Central memory CD4-positive, alpha-beta T cell (primary cell): Measurements from ENCODE around the gene SLAMF1.
"Not testable (repeated sequence)": the region's sequence is repeated elsewhere in the genome, so short reads cannot be mapped to it uniquely, and the experiment has no call there.

Experiments used
- DNase-seq: peaks from one replicate; pipeline ENCODE4 v3.0.0; 2022

The SLAMF1 gene

DNA sequence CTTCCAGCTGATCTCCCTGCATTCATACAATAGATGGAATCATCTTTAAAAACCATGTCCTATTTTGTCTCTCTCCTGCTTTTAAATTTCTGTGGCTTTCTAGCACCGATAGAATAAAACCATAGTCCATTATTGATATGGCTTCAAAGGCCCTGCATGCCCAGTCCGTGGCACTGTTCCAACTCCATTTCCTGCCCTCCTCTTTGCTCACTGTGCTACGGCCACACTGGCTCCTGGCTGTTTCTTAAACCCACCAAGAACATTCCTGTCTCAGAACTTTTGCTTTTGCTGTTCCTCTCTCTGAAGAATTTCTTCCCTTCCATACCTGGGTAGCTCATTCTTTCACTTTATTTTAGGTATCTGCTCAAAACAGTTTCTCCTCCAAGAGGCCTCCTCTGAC is 7.2 kb downstream of the SLAMF1 start:
- no peak for DNase-seq

DNA sequence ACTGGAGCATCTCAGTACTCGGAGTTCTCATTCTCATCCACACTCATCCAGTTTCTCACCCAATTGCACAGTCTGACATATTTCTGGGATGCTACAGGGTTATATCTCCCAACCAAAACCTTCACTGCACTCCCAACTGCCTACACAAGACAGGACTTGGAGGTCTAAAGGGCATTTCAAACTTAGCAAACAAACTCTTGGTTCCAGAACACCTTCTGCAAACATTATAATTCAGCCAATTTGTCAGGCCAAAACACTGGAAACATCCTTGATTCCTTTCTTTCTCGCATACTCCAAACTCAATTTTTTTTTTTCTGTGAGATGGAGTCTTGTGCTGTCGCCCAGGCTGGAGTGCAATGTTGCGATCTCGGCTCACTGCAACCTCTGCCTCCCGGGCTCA is 7.9 kb downstream of the SLAMF1 start:
- no peak for DNase-seq

DNA sequence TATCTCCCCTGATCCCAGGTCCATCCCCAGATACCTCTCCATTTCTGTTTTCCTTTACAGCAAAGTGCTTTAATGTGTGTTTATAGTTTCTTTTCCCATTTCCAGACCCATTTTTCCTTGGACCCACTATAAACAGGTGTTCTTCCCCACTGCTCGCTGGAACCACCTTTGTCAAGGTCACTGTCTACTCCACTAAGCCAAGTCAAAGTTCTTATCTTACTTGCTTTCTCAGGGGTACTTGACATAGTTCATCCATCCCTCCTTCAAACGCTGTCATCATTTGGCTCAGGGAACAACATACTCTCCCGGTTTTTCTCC is 8.3 kb downstream of the SLAMF1 start:
- DNase-seq = no peak

DNA sequence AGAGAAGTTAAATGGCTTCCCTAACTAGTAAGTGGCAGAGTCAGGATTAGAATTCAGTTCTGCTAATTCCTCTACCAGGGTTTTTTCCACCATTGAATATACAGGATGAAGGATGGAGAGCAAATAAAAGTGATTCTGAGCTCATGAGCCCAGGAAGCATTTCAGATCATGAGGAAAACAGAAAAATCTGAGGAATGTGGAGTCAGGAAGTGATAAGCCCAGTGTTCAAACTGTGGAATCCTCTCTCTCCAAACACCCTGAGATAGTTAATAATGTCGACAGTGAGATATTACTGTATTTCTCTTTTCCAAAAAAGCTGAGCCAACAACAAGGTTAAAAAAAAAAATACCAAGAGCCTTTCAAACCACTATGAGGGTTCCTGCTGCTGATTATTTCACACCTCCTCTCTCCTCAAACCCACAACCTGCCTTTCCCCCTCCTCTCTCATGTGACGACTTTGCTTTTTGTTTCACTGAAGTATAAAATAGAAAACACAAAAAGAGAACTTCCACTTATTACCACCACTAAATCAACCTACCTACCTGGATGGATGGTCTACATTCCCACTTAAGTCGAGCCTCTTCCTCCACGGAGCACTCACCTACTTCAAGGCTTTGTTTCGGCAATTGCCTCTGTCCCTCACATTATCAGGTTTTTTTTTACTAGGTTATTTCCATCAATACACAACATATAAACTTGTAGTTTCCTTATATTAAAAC is 8.9 kb downstream of the SLAMF1 start:
- DNase-seq = peak; percentile 85

DNA sequence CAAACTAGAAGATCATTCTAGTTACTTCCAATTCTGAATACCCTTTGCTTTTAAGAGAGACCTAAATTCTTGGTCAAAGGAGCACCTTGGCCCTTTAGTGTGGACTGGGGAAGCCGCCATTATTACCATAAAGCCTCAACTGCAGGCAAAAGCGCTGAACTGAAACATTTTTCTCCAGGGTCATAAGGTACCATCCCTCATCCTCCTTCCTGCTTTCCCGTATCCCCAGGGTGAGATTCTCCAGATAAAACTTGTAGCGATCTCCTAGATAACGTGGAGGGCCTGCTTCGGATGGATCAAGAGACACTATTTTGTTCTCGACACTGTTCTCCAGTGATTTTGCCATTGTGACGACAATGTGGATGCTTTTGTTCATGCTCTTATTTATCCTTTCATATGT is 9.8 kb downstream of the SLAMF1 start:
- no peak for DNase-seq

DNA sequence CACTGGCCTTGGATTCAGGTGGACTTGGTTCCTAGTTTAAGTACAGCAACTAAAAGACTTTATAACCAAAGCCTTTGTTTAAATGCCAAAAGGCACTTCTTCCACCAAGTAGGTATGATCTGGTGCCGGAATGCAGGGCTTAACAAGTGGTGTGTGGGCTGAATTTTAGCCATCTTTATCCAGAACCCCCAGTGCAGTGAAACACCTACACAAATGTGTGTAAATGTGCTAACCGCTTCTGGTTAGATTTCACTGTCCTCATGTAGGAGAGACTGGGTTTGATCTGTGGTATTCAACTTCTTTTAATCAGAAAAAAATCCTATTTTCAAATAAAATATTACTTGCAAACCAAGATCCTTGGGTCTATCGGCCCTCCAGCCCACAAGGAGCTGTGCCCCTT is 10.3 kb downstream of the SLAMF1 start:
- no peak for DNase-seq

DNA sequence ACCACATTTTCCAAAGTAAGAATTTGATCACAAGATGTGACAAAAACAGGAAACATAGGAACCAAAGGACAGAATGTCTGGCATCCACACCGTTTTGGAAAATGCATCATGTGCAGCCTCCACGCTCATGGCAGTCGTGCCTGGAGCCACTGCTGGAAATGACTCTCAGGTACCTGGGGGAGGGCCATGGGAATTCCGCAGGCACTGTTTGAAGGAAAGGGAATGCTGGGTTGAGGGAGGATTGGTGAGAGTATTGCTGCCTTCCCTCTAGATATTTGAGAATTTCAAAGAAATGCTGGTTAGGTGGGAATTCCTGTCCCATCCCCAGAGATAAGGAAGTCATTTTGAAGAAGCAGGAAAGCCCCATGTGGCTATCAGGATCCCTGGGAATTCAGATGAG is 10.8 kb downstream of the SLAMF1 start:
- DNase-seq = no peak

DNA sequence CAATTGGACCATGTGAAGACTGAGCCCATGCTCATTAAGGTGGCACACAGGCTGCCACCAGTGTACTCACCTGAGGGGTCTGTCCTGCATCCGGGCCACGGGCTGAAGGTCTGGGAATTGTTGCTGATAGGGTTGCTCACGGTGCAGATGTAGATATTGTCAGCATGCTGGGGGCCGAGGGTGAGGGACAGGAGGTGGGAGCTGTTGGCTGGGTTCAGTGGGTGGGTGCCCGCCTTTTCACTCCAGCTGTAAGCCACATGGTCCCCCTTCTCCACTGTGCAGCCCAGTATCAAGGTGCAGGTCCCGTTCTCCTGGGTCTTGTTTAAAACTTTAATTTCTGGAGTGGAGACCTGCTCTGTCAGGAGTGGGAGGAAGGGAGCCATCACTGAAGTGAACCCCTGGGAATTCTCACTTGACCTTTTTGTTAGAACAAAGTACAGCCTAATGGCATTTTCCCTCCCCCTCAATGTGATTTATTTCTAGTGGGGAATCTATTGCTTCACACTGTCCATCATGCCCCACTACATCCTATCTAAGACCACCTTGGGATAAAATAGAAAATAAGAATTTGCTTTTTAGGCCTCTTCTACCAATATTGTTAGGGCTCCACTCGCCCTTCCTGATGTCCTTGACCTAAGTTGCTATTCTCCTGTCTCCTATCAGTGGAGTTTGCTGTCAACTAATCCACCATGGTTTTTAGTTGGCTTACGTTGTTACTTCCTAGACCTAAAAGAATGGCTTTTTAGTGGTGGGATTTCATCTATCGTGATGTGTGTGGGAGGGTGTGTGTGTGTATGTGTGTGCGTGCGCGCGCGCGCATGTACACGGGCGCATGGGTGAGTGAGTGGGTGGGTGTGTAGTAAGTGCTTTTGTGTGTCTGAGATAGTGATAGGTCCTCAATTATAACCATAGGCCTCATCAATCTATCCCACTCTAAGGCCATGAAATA is 12.0 kb downstream of the SLAMF1 start:
- no peak for DNase-seq

DNA sequence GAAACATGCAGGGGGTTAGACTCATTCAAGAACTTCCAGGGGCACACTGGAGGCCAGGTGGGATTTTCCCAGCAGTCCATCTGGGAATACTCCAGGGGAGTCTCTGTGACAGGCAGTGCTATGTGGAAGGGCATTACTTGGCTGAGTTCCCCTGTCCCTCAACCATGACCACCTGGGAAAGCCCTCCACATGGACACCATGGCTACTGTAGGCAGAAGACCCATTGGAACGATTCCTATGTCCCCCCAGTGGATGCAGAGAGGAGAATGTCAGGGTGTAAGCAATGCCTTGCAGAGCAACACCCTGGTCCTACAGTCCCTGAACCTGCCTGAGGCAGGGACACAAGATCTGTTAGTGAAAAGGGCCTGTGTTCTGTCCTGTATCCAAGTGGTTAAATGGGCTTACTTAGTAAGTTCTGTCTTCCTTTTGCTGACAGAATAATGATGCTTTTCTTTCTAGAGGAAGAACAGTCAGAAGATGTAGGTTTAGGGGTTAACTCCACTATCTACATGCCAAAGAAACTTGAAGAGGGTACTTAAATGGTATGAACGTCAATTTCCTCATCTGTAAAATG is 13.4 kb downstream of the SLAMF1 start:
- DNase-seq = no peak

DNA sequence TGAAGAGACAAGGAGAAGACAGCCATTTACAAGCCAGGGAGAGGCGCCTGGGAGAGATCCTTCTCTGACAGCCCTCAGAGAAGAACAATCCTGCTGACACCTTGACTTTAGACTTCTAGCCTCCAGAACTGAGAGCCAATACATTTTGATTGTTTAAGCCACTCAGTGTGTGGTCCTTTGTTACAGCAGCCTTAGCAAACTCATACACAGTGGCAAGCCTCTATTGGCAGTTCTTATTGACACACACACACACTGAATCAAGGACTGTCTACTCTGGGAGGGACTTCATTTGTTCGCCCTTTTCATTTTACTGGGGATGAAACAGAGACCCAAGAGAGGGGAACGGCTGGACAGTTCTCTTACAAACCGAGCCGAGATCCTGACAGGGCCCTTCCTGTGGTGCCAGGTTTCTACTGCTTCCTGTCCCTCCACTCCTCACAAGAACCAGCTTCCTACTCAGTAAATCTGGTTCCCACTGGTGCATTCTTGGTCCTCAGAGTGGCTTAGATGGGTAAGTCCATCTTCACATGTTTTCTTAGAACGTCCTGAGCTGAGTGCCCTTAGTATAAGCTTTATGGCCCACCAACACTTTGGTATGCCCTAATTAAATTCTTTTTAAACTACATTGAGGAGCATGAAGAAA is 14.7 kb downstream of the SLAMF1 start:
- DNase-seq = no peak

DNA sequence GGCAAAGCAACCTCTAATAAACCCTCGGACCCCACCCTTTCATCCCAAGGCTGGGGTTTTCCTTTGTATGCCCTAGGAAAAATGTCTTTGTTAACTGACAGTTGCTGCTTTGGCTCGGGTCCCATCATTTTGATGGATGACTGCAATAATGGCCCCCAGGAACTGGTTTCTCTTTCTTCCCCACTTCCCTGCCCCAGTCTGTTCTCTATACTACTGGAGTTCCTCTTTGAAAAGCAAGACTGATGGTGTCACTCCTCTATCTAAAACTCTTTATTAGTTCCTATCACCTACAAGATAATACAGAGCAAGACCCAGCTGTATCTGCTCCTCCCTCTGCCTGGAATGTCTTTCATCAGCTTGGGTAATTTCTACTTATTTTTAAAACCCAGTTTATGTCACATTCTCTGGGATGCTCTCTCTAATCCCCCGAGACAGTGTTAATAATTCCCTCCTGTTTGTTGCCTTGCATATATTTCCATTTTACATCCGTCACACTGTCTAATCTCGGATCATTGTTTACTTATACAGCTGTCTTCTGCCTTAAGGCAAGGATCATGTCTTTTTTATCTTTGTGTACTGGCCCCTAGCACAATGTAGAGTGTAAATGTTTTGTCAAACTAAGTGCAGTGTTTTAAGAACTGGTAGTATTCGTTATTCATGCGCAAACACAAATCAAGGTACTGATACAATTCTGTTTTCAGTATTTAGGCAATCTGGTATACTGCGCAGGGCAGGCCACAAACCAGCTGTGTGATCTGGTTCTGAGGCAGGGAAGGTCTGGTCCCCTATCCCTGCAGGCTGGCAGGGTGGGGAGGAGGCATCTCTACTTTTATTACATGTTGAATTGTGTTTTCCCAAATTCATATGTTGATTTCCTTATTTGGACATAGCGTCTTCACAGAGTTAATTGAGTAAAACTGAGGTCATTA is 16.1 kb downstream of the SLAMF1 start:
- DNase-seq = no peak

DNA sequence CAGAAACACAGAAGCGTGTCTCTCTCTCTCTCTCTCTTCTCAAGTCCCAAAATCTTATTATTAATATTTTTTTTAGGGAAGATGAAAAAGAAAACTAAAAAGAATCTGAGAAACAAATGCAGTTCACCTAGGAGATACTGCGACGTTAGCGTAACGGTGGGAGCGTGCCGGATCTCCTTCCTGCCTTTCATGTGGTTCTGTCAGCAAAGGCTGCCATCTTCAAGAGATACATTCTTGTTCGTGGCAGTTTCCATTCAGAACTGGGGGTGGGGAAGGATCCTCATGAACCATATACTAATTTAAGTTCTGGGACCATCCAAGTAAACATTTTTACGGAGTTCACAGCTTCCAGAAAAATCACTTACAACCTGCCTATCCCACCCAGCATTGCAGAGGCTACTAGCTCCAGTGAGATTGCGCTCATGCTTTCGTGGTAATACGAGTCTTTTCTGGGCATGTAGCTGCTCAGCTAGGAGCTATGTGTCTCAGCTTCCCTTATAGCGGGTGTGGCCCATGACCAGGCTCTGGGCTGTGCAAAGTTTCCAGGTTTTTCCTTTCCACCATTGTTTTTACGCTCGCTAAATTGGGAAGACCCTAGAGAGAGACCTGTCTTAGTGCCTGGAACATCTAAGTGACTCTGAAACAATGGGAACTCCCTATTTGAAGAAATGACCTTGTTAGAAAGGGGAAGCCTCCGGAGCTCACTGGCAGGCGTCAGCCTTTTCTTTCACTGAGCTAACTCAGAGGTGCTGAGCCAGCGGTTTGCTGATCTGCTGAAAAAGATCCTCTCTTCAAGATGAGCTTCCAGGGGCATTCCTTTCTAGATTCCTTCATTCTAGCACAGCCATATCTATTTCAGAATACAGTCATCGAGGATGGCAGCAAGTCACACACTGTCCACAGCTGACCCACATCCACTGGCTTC is 17.3 kb downstream of the SLAMF1 start:
- peak; percentile 92 for DNase-seq

DNA sequence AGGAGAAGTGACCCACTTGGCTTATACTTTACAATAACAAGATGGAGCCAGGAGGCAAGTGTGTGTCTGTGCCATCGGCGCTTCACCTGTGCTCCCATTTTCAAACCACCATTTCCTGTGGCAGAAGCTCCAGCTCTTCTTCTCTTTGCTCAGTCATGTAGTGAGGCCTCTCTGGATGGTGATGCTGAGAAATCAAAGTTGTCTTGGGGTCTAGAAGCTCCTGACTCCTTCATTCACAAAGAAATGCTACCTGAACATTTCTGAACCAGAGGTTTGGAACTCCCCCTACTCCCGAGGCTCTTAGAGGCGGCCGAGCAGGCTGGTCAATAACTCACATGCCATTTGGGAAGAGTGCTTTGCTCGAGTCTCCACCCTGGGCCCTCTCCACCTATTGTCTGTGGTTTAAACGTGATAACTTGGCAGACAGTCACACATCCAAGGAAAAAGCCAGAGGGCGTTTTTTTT is 18.0 kb downstream of the SLAMF1 start:
- DNase-seq = peak; percentile 60

DNA sequence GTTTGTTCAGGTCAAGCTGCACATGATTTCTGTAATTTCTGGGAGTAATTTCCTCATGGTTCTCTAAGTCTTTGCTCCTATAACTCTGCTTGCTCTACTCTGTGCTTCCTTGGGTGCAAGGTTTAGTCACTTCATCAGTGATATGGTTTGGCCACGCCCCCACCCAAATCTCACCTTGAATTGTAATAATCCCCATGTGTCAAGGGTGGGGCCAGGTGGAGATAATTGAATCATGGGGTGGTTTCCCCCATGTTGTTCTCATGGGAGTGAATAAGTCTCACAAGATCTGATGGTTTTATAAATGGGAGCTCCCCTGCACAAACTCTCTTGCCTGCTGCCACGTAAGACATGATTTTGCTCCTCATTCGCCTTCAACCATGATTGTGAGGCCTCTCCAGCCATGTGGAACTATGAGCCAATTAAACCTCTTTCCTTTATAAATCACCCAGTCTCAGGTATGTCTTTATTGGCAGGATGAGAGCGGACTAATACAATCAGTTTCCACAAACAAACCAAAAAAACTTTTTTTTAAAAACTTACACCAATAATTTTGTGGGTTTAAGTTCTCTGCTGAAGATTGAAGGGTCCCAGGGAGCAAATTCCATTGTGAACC is 19.1 kb downstream of the SLAMF1 start:
- not testable (repeated sequence) for DNase-seq

DNA sequence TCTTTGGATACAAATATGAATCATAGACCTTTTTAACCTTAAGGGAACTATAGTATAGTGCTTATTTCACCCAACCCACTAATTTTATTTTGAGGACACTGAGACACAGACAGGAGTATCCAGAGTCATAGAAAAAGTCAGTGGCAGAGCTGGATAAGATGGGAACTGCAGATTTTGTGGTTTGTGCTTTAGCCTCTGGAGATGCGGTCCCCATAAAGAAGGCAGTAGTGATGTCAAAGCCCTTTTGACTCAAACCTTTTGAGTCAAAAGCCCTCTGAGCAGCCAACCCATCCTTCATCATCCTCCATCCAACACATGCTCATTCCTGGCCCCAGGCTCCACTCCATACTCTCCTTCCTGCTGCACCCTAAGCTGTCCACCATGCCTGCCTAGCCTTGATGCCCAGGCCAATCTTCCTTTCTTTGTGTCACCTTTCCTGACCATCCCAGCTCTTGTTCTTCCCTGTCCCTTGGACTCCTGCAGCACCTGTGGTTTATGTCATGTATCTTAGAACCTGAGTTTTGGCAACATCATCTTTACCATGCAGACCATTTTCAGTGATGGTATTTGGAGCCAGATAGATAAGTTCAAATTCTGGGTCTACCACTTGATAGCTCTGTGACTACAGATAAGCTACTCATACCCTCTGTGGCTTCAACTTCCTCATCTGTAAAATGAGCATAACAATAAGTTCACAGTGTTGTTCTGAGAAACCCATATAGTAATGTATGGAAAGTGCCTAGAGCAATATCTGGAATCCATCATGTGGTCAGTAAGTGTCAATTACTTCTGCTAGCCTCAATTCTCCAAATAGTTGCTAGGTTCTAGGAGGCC is 20.1 kb downstream of the SLAMF1 start:
- DNase-seq = no peak

DNA sequence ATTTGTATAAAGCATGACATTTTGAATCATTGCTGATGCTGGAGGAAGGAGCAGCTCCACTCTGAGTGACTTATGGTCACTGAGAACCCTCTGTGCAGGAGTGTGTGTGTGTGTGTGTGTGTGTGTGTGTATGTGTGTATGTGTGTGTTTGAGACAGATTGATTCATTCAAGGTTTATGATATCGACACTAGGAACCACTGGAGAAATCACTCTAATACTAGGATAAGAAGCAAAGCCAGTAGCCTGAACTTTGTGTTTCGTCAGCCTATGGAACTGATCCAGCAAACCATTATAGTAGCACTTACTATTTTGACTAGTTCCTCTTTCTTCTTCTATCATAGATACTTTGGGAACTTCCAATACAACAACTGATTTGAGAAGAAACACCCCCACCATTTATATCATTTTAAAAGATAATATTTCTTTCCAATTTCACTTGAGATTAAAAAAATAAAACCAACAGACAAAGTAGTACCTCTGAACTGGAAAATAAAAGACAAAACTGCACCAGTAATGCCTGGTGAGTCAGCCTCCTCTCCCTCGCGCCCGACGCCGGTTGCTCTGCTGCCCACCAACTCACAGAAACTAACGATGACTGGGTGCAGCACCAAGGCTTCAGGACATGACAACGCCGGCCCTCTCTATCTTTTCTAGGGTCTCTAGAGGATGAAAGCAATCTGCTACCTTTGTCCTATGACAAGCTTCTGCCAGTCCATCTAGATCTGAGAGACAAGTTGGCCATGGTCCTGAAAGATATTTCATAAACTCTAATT is 20.9 kb downstream of the SLAMF1 start:
- DNase-seq = no peak

DNA sequence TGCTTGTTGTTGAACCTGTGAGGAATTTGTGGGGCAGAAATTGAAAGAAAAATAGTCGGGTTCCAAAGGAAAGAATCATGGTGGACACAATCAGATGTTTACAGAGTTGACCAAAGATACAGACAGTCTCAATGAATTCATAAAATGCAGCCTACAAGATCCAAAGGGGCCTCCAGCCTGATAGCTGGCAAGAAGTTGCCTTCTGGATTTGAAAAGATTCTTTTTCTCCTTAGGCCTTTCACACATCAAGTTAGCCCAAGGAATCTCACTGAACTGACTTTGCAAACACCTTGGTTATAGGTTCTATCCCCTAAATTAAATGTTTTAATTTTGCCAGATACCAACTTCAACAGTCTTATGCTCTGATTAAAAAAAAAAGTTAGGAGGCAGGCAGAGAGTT is 21.5 kb downstream of the SLAMF1 start:
- DNase-seq = no peak

DNA sequence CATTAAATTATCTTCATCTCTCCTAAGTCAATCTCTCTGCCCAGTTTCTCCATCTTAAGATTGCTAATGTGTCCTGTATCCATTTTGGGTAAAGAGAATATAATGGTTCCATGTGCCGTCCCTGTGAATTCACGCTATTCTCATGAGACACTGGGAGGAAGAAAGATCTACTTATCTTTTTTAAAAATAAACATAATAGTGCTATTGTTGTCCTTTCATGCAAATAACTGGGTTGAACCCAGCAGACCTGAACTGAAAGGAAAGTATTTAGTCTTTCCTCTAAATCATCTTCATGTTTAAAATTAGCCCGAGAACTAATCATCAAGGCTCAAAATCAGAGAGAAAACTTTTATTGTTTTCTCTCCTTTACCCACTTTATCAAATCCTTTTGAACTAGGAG is 22.4 kb downstream of the SLAMF1 start:
- DNase-seq = no peak

DNA sequence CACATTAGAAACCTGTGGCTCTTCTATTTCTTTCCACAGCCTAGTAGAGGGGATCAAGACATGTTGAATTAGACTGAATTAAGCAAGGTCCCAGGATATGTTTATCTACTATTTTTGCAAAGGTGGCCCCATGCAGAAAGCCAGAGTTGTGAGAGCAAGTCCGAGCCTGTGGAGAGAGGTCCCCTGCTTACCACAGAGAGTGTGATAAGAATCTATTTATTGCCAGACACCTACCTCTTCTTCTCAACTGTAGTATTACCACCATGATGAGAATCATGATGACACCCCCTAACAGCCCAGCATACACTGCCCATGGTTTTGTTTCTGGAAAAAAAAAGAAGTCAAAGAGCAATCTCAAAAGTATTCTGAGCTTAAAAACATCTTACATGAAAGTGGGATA is 23.0 kb downstream of the SLAMF1 start:
- no peak for DNase-seq
